Tibial nerve (tissue), 4 donors: Measurements from ENCODE around the gene COX4I1. TPM values are rescaled to one million over a fixed set of nuclear protein-coding genes. Genes with fewer than 3 reads are reported as not detected.

Experiments
- DNase-seq, 2 donors: peaks; one replicate each; pipeline ENCODE4 v3.0.0-alpha.2; 2019; ENCODE audit warnings: low spot score in 2 of 2
- H3K27ac ChIP-seq, 4 donors: fragments of 200-600 bp; sonication (generic) in 3 of 4; one replicate each; pipeline ENCODE4 v1.5.1; 2017 to 2019; ENCODE audit warnings: mild to moderate bottlenecking in 1 of 4
- H3K27me3 ChIP-seq, 2 donors: fragments of 200-600 bp; sonication (generic) in 1 of 2; one replicate each; pipeline versions ENCODE4 v1.5.1 to v1.6.0; 2017 to 2019
- H3K36me3 ChIP-seq, 3 donors: fragments of 200-600 bp; sonication (generic); one replicate each; pipeline ENCODE4 v1.5.1; 2018 to 2019
- H3K4me1 ChIP-seq, 4 donors: fragments of 200-600 bp; sonication (generic) in 3 of 4; one replicate each; pipeline ENCODE4 v1.5.1; 2017 to 2019
- H3K4me3 ChIP-seq, 4 donors: fragments of 200-600 bp; sonication (generic) in 3 of 4; one replicate each; pipeline ENCODE4 v1.5.1; 2017 to 2019; ENCODE audit warnings: mild to moderate bottlenecking in 1 of 4, moderate library complexity in 1 of 4
- H3K9me3 ChIP-seq, 4 donors: fragments of 200-600 bp; sonication (generic) in 3 of 4; one replicate each; pipeline ENCODE4 v1.5.1; 2017 to 2019
- CTCF ChIP-seq, 5 experiments: fragments of 200-600 bp in 3 of 5; fragments of 450-650 bp in 2 of 5; sonication (generic) in 3 of 5; IDR thresholded peaks; one replicate each; pipeline ENCODE4 v1.5.1; 2016 to 2019; ENCODE audit warnings: antibody characterized with exemption in 5 of 5, mild to moderate bottlenecking in 3 of 5, moderate library complexity in 2 of 5
- EP300 ChIP-seq, 2 donors: sonication (generic); formaldehyde crosslinking; IDR thresholded peaks; one replicate each; pipeline ENCODE4 v1.6.1; 2017; ENCODE audit warnings: antibody characterized with exemption in 2 of 2, mild to moderate bottlenecking in 1 of 2
- POLR2A ChIP-seq, 2 donors: fragments of 450-650 bp; IDR thresholded peaks; one replicate each; pipeline ENCODE4 v1.6.1; 2017; ENCODE audit warnings: antibody characterized with exemption in 2 of 2, mild to moderate bottlenecking in 2 of 2, moderate library complexity in 2 of 2
- WGBS, 2 donors: methylation state at CpG; one replicate each; pipeline ENCODE4 v1.1.5; 2018; 5-methylcytosine and 5-hydroxymethylcytosine counted together
- total RNA-seq, 4 donors: library from RNA; depleted of rRNA; stranded (reverse); fragments of >200 nt; gene quantifications; one replicate each; pipeline ENCODE4 v1.1.0, GENCODE V29; 2016

COX4I1 gene
- total RNA-seq, 4 donors from 2014 or later = 274 to 401 (median 323) TPM

GRCh38 chr16:85824161-85825135 lies 25.0 kb downstream of the COX4I1 start:
- DNase-seq = no peak
- 82 to 85% methylated on average over 14 to 20 of the region's 20 CpGs for WGBS, 2 donors

GRCh38 chr16:85825326-85825725 lies 25.8 kb downstream of the COX4I1 start:
- Histone ChIP-seq H3K27ac (no peak overlapping the region), H3K4me1 (peaks cover 0 to 8% (median 2%) of the 10 kb centered on the region in 4 donors), H3K27me3 (peaks cover 0 to 11% of the 10 kb centered on the region in 2 donors), H3K4me3 (no peak overlapping the region), H3K36me3 (no peaks in the 10 kb centered on the region), H3K9me3 (no peaks in the 10 kb centered on the region)
- no peak for DNase-seq
- WGBS, 2 donors = 66 to 71% methylated on average over 9 of the region's 9 CpGs
- TF ChIP-seq EP300 (IDR thresholded peaks at IDR 0.05) (no peak), POLR2A (IDR thresholded peaks at IDR 0.05) (no peak), CTCF (IDR thresholded peaks at IDR 0.05) (no peak)

More at GRCh38 chr16:85824161-85825135, 25.0 kb downstream of the COX4I1 start:
- no peaks in the 10 kb centered on the region for H3K9me3 ChIP-seq
- H3K27me3 ChIP-seq = peaks cover 0 to 12% of the 10 kb centered on the region in 2 donors
- no peak overlapping the region for H3K4me3 ChIP-seq
- H3K4me1 ChIP-seq = peaks cover 0 to 8% (median 2%) of the 10 kb centered on the region in 4 donors
- TF ChIP-seq CTCF (IDR thresholded peaks at IDR 0.05) = no peak
- H3K36me3 ChIP-seq = no peaks in the 10 kb centered on the region
- no peak overlapping the region for H3K27ac ChIP-seq

GRCh38 chr16:85826686-85827247 lies 27.3 kb downstream of the COX4I1 start:
- DNase-seq = no peak
- WGBS, 2 donors = 88 to 90% methylated on average over 16 of the region's 16 CpGs
- Histone ChIP-seq H3K27ac (no peak overlapping the region), H3K4me3 (no peak overlapping the region), H3K4me1 (no peaks in the 10 kb centered on the region), H3K36me3 (no peaks in the 10 kb centered on the region), H3K27me3 (peaks cover 0 to 6% of the 10 kb centered on the region in 2 donors), H3K9me3 (no peaks in the 10 kb centered on the region)
- TF ChIP-seq POLR2A (IDR thresholded peaks at IDR 0.05) = no peak
- no peak for TF ChIP-seq CTCF (IDR thresholded peaks at IDR 0.05)
- TF ChIP-seq EP300 (IDR thresholded peaks at IDR 0.05) = no peak

- H3K27ac ChIP-seq = no peak overlapping the region
- DNase-seq = no peak
- peaks cover 0 to 4% (median 0%) of the 10 kb centered on the region in 4 donors for H3K4me1 ChIP-seq
- H3K36me3 ChIP-seq = no peaks in the 10 kb centered on the region
- H3K4me3 ChIP-seq = no peak overlapping the region
- WGBS, 2 donors = 55 to 65% methylated on average over 9 of the region's 9 CpGs
- H3K9me3 ChIP-seq = no peaks in the 10 kb centered on the region
- TF ChIP-seq EP300 (IDR thresholded peaks at IDR 0.05) = no peak
- no peak for TF ChIP-seq CTCF (IDR thresholded peaks at IDR 0.05)
- TF ChIP-seq POLR2A (IDR thresholded peaks at IDR 0.05) = no peak
- peaks cover 0 to 14% of the 10 kb centered on the region in 2 donors for H3K27me3 ChIP-seq
These were observed 28.7 kb downstream of the COX4I1 start for GRCh38 chr16:85828166-85828565.
